Measurements from ENCODE around the gene TXNDC5. TPM values are rescaled to one million over a fixed set of nuclear protein-coding genes. Genes with fewer than 3 reads are reported as not detected.
A peak's percentile ranks its signal among the peaks of the same experiment; 100 is the strongest.

The TXNDC5 gene
- total and polyA plus RNA-seq, 2 of the 13 experiments (the other 11 are each of a cell fraction or from before 2014, with no cell fraction given): 287 to 578 TPM

- TF ChIP-seq, protein P1, sequence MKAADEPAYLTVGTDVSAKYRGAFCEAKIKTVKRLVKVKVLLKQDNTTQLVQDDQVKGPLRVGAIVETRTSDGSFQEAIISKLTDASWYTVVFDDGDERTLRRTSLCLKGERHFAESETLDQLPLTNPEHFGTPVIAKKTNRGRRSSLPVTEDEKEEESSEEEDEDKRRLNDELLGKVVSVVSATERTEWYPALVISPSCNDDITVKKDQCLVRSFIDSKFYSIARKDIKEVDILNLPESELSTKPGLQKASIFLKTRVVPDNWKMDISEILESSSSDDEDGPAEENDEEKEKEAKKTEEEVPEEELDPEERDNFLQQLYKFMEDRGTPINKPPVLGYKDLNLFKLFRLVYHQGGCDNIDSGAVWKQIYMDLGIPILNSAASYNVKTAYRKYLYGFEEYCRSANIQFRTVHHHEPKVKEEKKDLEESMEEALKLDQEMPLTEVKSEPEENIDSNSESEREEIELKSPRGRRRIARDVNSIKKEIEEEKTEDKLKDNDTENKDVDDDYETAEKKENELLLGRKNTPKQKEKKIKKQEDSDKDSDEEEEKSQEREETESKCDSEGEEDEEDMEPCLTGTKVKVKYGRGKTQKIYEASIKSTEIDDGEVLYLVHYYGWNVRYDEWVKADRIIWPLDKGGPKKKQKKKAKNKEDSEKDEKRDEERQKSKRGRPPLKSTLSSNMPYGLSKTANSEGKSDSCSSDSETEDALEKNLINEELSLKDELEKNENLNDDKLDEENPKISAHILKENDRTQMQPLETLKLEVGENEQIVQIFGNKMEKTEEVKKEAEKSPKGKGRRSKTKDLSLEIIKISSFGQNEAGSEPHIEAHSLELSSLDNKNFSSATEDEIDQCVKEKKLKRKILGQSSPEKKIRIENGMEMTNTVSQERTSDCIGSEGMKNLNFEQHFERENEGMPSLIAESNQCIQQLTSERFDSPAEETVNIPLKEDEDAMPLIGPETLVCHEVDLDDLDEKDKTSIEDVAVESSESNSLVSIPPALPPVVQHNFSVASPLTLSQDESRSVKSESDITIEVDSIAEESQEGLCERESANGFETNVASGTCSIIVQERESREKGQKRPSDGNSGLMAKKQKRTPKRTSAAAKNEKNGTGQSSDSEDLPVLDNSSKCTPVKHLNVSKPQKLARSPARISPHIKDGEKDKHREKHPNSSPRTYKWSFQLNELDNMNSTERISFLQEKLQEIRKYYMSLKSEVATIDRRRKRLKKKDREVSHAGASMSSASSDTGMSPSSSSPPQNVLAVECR (CRISPR knock-in tag; IDR thresholded peaks at IDR 0.05; ENCODE audit: borderline replicate concordance): peak; percentile 99
- TF ChIP-seq ZSCAN31 (CRISPR knock-in tag; IDR thresholded peaks at IDR 0.05; ENCODE audit: low read depth) (peak; percentile 68; the same call in 1 of the 2 replicates), FOSL1 (CRISPR knock-in tag; IDR thresholded peaks at IDR 0.05; ENCODE audit: borderline replicate concordance) (no peak; the same call in 1 of the 2 replicates), REL (CRISPR knock-in tag; conservative IDR thresholded peaks at IDR 0.05) (peak; percentile 95), MTA1 (CRISPR knock-in tag; IDR thresholded peaks at IDR 0.05; ENCODE audit: borderline replicate concordance) (peak; percentile 83; the same call in 1 of the 2 replicates), KDM6A (CRISPR knock-in tag; IDR thresholded peaks at IDR 0.05; ENCODE audit: low read depth) (0 out of 2 replicates have a peak, but pooled peaks have one; percentile 28), SRSF4 (IDR thresholded peaks at IDR 0.05; ENCODE audit: low read depth, low read length, poor library complexity, severe bottlenecking) (no peak), MED8 (CRISPR knock-in tag; IDR thresholded peaks at IDR 0.05; ENCODE audit: insufficient replicate concordance) (no peak), GATA4 (IDR thresholded peaks at IDR 0.05; ENCODE audit: borderline replicate concordance, low read depth) (0 out of 2 replicates have a peak, but pooled peaks have one; percentile 23), ZC3H13 (CRISPR knock-in tag; IDR thresholded peaks at IDR 0.05) (peak; percentile 96), ZFP91 (CRISPR knock-in tag; IDR thresholded peaks at IDR 0.05; ENCODE audit: borderline replicate concordance) (peak; percentile 91), KDM5B (CRISPR knock-in tag; IDR thresholded peaks at IDR 0.05; ENCODE audit: borderline replicate concordance) (peak; percentile 97), ATM (IDR thresholded peaks at IDR 0.05; ENCODE audit: borderline replicate concordance) (no peak), ZNF331 (CRISPR knock-in tag; IDR thresholded peaks at IDR 0.05) (peak; percentile 93), KLF6 (CRISPR knock-in tag; IDR thresholded peaks at IDR 0.05) (peak; percentile 88), ZNF207 (IDR thresholded peaks at IDR 0.05; ENCODE audit: borderline replicate concordance) (no peak)
- TF ChIP-seq, protein P2, sequence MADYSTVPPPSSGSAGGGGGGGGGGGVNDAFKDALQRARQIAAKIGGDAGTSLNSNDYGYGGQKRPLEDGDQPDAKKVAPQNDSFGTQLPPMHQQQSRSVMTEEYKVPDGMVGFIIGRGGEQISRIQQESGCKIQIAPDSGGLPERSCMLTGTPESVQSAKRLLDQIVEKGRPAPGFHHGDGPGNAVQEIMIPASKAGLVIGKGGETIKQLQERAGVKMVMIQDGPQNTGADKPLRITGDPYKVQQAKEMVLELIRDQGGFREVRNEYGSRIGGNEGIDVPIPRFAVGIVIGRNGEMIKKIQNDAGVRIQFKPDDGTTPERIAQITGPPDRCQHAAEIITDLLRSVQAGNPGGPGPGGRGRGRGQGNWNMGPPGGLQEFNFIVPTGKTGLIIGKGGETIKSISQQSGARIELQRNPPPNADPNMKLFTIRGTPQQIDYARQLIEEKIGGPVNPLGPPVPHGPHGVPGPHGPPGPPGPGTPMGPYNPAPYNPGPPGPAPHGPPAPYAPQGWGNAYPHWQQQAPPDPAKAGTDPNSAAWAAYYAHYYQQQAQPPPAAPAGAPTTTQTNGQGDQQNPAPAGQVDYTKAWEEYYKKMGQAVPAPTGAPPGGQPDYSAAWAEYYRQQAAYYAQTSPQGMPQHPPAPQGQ (CRISPR knock-in tag; IDR thresholded peaks at IDR 0.05; ENCODE audit: borderline replicate concordance): no peak
- TF ChIP-seq, protein P3, sequence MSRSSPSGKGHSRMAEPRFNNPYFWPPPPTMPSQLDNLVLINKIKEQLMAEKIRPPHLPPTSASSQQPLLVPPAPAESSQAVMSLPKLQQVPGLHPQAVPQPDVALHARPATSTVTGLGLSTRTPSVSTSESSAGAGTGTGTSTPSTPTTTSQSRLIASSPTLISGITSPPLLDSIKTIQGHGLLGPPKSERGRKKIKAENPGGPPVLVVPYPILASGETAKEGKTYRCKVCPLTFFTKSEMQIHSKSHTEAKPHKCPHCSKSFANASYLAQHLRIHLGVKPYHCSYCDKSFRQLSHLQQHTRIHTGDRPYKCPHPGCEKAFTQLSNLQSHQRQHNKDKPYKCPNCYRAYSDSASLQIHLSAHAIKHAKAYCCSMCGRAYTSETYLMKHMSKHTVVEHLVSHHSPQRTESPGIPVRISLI (CRISPR knock-in tag; IDR thresholded peaks at IDR 0.05; ENCODE audit: borderline replicate concordance): peak; percentile 45; the same call in 1 of the 2 replicates
Observed at GRCh38 chr6:7909323-7910276, 988 bp downstream of the TXNDC5 start (continued).

Data from HepG2 (cell line).